NK-92 (cell line): ENCODE results near the gene HOXA11.

ENCODE experiments used
- DNase-seq: peaks from one replicate; lab custom pipeline; 2025; ENCODE audit not compliant: unreplicated experiment; lab: John Stamatoyannopoulos, UW

Gene HOXA11

GRCh38 chr7:27194002-27194352 lies 8.9 kb upstream of the HOXA11 start:
- no peak for DNase-seq

- DNase-seq, result no peak
These were observed 8.4 kb upstream of the HOXA11 start for GRCh38 chr7:27193335-27194001.

DNA sequence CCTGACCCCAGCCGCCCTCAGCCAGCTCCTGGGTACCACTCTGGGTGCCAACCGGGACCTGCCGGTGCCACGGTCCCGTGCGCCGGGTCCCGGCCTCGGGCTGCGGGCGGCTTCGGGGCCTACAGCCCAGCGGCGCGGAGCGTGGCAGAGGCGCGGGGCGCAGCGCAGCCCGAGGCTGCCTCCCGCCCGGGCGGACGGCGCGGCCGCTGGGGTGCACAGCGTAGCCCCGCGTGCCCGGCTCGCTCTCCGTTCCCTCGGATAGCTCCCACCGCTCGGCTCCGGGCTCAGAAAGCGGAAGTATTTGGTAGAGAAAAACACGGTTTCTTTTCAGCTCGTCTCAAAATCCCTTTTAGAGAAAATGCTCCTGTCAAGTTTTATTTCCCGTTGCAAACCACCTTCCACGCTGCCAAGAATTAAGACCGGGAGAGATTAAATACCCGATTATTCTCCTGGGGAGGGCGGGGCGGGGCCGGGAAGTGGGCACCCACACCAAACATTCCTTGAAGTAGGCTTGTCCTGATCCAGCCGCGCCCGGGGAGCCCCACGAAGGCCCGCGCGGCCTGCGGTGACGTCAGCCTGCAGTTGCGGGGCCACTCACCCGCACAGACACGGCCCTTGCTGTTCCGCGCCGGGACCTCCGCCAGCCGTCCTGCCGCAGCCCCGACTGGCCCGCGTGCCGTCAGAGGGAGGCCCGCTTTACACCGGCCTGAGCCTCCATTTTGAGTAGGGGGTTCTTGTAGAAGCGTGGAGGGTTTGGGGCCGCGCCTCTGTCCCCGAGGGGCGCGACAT lies 7.7 kb upstream of the HOXA11 start:
- DNase-seq, result no peak

DNA sequence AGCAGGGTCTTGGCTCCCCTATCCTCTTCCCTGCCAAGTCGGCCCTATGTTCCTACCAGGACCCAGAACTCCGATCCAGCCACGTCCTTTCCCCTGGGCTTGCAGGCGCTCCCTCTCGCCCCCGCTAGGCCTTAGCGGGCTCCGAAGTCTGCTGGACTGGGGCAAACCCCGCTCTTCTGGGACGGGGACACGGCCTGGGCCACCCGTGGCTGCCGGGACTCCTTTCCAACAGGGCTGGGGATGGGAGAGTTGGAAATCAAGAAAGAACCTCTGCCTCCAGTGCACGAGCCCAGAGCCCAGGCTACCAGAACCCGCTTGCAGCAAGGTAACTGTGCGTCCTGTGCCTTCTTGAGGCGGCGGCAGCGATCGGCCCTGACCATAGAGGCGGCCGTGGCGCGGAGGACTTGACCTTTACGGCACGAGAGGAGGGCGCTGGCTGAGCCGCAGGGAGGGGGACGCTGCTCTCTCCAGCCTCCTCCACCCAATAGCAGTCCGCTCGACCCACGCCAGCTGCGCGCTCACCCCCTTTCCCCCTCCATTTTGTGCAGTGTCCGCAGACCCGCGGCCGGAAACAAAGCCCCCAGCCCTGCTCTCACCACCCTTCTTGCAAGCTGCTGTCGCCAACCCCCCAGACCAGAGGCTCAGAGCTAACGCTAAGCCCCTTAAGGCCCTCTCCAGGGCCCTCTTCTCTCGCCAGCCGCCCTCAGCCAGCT lies 7.0 kb upstream of the HOXA11 start:
- no peak for DNase-seq

- no peak for DNase-seq
These were observed 6.2 kb upstream of the HOXA11 start for GRCh38 chr7:27191161-27191731.

GRCh38 chr7:27189997-27190748 lies 5.1 kb upstream of the HOXA11 start:
- no peak for DNase-seq

- no peak for DNase-seq
These were observed 4.4 kb upstream of the HOXA11 start for GRCh38 chr7:27189295-27189996.

DNA sequence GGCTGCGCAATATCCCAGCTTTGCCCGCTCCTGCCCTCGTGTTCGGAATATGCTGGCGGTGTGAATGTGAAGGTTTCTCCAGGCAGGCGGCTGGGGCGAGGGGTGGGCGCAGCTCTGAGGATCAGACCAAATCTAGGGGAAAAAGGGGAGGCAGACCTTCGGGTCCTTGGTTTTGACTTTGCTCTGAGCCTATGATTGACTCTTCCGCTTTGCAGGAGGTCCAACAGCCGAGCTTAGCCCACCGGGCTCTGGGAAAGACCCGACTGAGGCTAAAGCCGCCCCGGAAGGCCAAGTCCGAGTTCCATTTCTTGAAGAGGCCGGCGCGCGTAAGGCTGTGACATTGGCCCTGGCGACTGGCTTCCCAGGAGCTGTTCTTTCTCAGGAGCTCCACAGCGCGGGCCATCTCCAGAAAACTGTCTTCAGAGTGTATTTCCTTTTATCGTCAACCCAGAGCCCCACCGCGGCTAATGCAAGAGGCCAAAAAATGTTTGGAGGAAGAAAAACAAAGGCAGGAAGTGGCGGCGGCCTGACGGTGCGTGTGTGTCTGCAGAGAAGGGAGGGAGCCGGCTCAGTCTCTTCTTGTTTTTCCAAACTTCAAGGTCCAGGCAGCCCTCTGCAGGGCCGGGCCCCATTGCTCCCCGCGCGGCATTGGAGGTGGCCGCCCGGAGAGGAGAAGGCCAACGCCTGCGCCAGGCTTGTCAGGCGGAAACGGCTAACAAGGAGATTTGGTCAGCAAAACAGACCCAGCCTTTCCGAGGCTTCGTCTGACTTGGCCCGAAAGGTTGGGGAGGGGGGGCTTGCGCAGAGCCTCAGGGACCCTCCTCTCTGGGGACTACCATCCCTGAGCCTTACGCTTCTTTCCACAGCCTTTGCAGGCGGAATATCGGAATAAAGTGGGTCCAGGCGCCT lies 3.6 kb upstream of the HOXA11 start:
- no peak for DNase-seq

GRCh38 chr7:27187475-27188385 lies 2.7 kb upstream of the HOXA11 start:
- DNase-seq, result no peak

- DNase-seq, result no peak
These were observed 1.8 kb upstream of the HOXA11 start for GRCh38 chr7:27186668-27187474.

DNA sequence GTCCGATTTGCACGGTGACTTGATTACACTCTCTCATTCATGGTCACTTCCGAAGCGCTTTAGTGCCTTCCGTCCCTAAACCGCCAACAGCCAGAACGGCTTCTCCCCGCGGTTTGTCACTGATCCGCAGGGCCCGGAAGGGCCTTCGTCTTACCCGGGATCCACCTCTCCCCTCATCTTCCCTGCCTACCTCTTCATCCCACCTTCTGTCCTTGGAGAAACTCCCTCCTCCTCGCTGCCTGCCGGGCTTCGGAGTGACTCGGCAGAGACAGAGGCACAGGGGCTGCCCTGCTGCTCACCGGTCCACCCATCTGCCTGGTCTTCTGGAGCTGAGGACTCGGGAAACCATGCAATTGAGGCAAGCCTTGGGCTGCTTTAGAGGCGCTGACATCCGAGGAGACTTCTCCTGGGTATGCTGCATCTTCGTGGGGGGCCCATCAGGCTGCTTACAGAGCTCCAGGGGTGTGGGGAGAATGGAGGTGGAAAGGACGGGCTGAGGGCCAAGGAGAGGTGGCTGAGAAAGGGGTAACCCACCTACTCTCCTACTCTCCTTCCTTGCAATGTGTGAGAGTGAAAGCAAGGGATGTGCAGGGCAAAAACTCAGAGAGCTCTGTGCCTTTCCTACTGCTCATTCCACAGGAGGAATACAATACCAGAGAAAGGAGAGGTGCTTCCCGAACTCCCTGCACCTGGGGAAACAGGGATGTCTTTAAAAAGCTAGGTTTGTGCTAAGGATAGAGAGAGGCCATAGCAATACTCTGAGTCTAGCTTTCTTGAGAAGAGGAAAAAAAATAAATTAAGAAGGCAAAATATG lies 1.0 kb upstream of the HOXA11 start:
- no peak for DNase-seq

DNA sequence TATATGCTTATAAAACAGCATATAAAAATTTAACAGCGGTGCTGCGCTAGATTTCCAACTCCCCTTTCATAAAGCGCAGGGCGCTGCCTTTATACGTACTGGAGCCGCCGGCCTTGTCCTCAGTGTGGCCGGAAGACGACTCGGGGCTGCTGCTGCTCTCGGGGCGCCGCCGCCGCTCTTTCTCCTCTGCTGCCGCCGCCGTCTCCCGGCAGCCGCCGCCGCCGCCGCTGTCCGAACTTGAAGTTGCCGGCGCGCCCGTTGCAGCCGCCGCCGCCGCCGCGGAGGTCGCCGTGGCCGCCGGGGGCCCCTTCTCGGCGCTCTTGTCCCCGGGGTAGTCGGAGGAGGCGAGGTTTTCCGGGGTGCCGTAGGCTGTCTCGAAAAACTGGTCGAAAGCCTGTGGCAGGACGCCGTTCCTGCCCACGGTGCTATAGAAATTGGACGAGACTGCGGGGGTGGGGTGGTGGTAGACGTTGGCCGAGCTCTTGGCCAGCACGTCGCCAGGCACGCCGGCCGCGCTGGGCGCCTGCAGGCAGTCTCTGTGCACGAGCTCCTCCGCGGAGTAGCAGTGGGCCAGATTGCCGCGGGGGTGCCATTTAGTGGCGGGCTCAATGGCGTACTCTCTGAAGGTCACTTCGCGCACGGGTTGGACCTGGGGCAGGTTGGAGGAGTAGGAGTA lies 557 bp downstream of the HOXA11 start:
- DNase-seq, result no peak

- DNase-seq, result no peak
These were observed 1.2 kb downstream of the HOXA11 start for GRCh38 chr7:27183682-27184336.

GRCh38 chr7:27182861-27183681 lies 2.0 kb downstream of the HOXA11 start:
- DNase-seq, result no peak
